CD4-positive, CD25-positive, alpha-beta regulatory T cell (primary cell): ENCODE data around the gene NKD1. TPM values are rescaled to one million over a fixed set of nuclear protein-coding genes. Genes with fewer than 3 reads are reported as not detected.
A peak's percentile ranks its signal among the peaks of the same experiment; 100 is the strongest.

Experiments
- ATAC-seq, 2 donors: fragments of 150-1000 bp; cut with Tn5 transposase; one replicate each; pipeline ENCODE4 v1.10.0; 2021; ENCODE audit warnings: low read depth in 2 of 2, moderate number of reproducible peaks in 2 of 2, moderate library complexity in 1 of 2
- DNase-seq, 3 donors: peaks; one replicate each; pipeline versions ENCODE4 v3.0.0 to v3.0.0-alpha.2; 2012 to 2022; ENCODE audit warnings: mixed read lengths in 1 of 3
- H3K27ac ChIP-seq: one replicate; pipeline ENCODE4 v1.7.0; 2013; ENCODE audit warnings: mild to moderate bottlenecking, low read length; ENCODE audit not compliant: insufficient read depth, poor library complexity, severe bottlenecking
- H3K27me3 ChIP-seq: one replicate; pipeline ENCODE4 v1.7.0; 2013; ENCODE audit warnings: low read length; ENCODE audit not compliant: control insufficient read depth, insufficient read depth
- H3K36me3 ChIP-seq: one replicate; pipeline ENCODE4 v1.7.0; 2013; ENCODE audit warnings: mild to moderate bottlenecking, low read length, moderate library complexity; ENCODE audit not compliant: control insufficient read depth, insufficient read depth
- H3K4me1 ChIP-seq: 2 replicates; pipeline ENCODE4 v1.7.0; 2013; ENCODE audit warnings: mild to moderate bottlenecking, low read length; ENCODE audit not compliant: insufficient read depth, control insufficient read depth, poor library complexity, severe bottlenecking
- H3K4me3 ChIP-seq: one replicate; pipeline ENCODE4 v1.7.0; 2013; ENCODE audit warnings: low read depth, mild to moderate bottlenecking, low read length, moderate library complexity
- H3K9me3 ChIP-seq, 2 experiments: 1 replicate in 1 of 2; 2 replicates in 1 of 2; pipeline ENCODE4 v1.7.0; 2013; ENCODE audit warnings: low read length in 2 of 2, mild to moderate bottlenecking in 1 of 2, moderate library complexity in 1 of 2; ENCODE audit not compliant: control insufficient read depth in 2 of 2
- H3K27ac Mint-ChIP-seq, 3 donors: one replicate each; pipeline ENCODE4 v1.8.0; 2020 to 2022; ENCODE audit warnings: mild to moderate bottlenecking in 3 of 3, mixed read lengths in 3 of 3, moderate library complexity in 2 of 3
- H3K27me3 Mint-ChIP-seq: one replicate; pipeline ENCODE4 v1.8.0; 2022; ENCODE audit warnings: mild to moderate bottlenecking, mixed read lengths
- H3K36me3 Mint-ChIP-seq: one replicate; pipeline ENCODE4 v1.8.0; 2020; ENCODE audit warnings: mixed read lengths
- H3K4me1 Mint-ChIP-seq, 4 donors: one replicate each; pipeline ENCODE4 v1.8.0; 2020 to 2022; ENCODE audit warnings: mixed read lengths in 4 of 4, mild to moderate bottlenecking in 1 of 4
- H3K4me3 Mint-ChIP-seq, 4 donors: one replicate each; pipeline ENCODE4 v1.8.0; 2020 to 2022; ENCODE audit warnings: mild to moderate bottlenecking in 4 of 4, mixed read lengths in 4 of 4, moderate library complexity in 3 of 4
- H3K9me3 Mint-ChIP-seq, 7 donors: one replicate each; pipeline ENCODE4 v1.8.0; 2020 to 2022; ENCODE audit warnings: mixed read lengths in 7 of 7, mild to moderate bottlenecking in 3 of 7, moderate library complexity in 2 of 7
- polyA plus RNA-seq, 4 donors: library from polyadenylated mRNA; unstranded; fragments of 300-500 nt; fragmentation: Illumina TruSeq; gene quantifications; one replicate each; pipeline ENCODE4 v1.2.3, GENCODE V29; 2021
- total RNA-seq: library from RNA; stranded (reverse); gene quantifications from one replicate; pipeline ENCODE4 v1.2.3, GENCODE V29; 2022

NKD1 gene
- total and polyA plus RNA-seq, 5 donors from 2014 or later = 0.10 to 2.4 (median 0.65) TPM; not detected in 1

- peak overlapping the region; percentile 79 to 93 (median 85) for H3K4me3 Mint-ChIP-seq
- no peak overlapping the region for H3K27ac ChIP-seq
- peaks cover 56% of the 10 kb centered on the region for H3K4me1 ChIP-seq
- H3K4me3 ChIP-seq = peak overlapping the region; percentile 80
- no peak for DNase-seq
- no peaks in the 10 kb centered on the region for H3K9me3 ChIP-seq
- no peaks in the 10 kb centered on the region for H3K27me3 Mint-ChIP-seq
- peaks cover 6 to 66% (median 45%) of the 10 kb centered on the region in 4 donors for H3K4me1 Mint-ChIP-seq
- ATAC-seq = no peak
- H3K27ac Mint-ChIP-seq = peak overlapping the region; percentile 59 to 97 (median 87)
- H3K27me3 ChIP-seq = no peaks in the 10 kb centered on the region
- H3K36me3 ChIP-seq = no peaks in the 10 kb centered on the region
- H3K9me3 Mint-ChIP-seq = peaks cover 0 to 1% (median 0%) of the 10 kb centered on the region in 7 donors
- no peaks in the 10 kb centered on the region for H3K36me3 Mint-ChIP-seq
These were observed 146.0 kb downstream of the NKD1 start for GRCh38 chr16:50694206-50694605.

- Mint-ChIP-seq H3K4me1 (peaks cover 6 to 74% (median 52%) of the 10 kb centered on the region in 4 donors), H3K4me3 (peak overlapping the region; percentile 59 to 85 (median 82)), H3K9me3 (peaks cover 0 to 1% (median 0%) of the 10 kb centered on the region in 7 donors), H3K36me3 (no peaks in the 10 kb centered on the region), H3K27ac (peak overlapping the region; percentile 87 to 97 (median 91)), H3K27me3 (no peaks in the 10 kb centered on the region)
- no peaks in the 10 kb centered on the region for H3K36me3 ChIP-seq
- H3K4me1 ChIP-seq = peaks cover 67% of the 10 kb centered on the region
- ATAC-seq = no peak
- H3K27ac ChIP-seq = peak overlapping the region; percentile 86
- no peak for DNase-seq
- peak overlapping the region; percentile 80 for H3K4me3 ChIP-seq
- H3K9me3 ChIP-seq = no peaks in the 10 kb centered on the region
- no peaks in the 10 kb centered on the region for H3K27me3 ChIP-seq
These were observed 147.1 kb downstream of the NKD1 start for GRCh38 chr16:50695017-50696000.

- peak overlapping the region; percentile 83 to 98 (median 97) for H3K27ac Mint-ChIP-seq
- no peak for DNase-seq
- Histone ChIP-seq H3K27ac (peak overlapping the region; percentile 86), H3K36me3 (no peaks in the 10 kb centered on the region), H3K27me3 (no peaks in the 10 kb centered on the region), H3K4me3 (peak overlapping the region; percentile 55), H3K4me1 (peaks cover 69% of the 10 kb centered on the region), H3K9me3 (no peaks in the 10 kb centered on the region)
- H3K9me3 Mint-ChIP-seq = peaks cover 0 to 1% (median 0%) of the 10 kb centered on the region in 7 donors
- H3K27me3 Mint-ChIP-seq = no peaks in the 10 kb centered on the region
- ATAC-seq = no peak
- H3K36me3 Mint-ChIP-seq = no peaks in the 10 kb centered on the region
- peak overlapping the region; percentile 2 to 85 (median 60) for H3K4me3 Mint-ChIP-seq
- peaks cover 6 to 75% (median 57%) of the 10 kb centered on the region in 4 donors for H3K4me1 Mint-ChIP-seq
These were observed 147.9 kb downstream of the NKD1 start for GRCh38 chr16:50696126-50696525.

GRCh38 chr16:50696575-50697420 is 148.6 kb downstream of the NKD1 start:
- Mint-ChIP-seq H3K27ac (peak overlapping the region; percentile 83 to 98 (median 97)), H3K4me3 (peak overlapping the region; percentile 13 to 85 (median 70)), H3K4me1 (peaks cover 6 to 74% (median 62%) of the 10 kb centered on the region in 4 donors), H3K36me3 (no peaks in the 10 kb centered on the region), H3K27me3 (no peaks in the 10 kb centered on the region), H3K9me3 (peaks cover 0 to 4% (median 0%) of the 10 kb centered on the region in 7 donors)
- DNase-seq = peak; percentile 48 to 64 (median 50)
- H3K4me1 ChIP-seq = peaks cover 69% of the 10 kb centered on the region
- peak overlapping the region; percentile 55 for H3K4me3 ChIP-seq
- H3K27ac ChIP-seq = peak overlapping the region; percentile 86
- H3K27me3 ChIP-seq = no peaks in the 10 kb centered on the region
- peak; percentile 42 to 48 for ATAC-seq
- no peaks in the 10 kb centered on the region for H3K36me3 ChIP-seq
- H3K9me3 ChIP-seq = no peaks in the 10 kb centered on the region

- peak overlapping the region; percentile 86 for H3K27ac ChIP-seq
- peak overlapping the region; percentile 81 to 91 (median 88) for H3K4me3 Mint-ChIP-seq
- no peaks in the 10 kb centered on the region for H3K36me3 Mint-ChIP-seq
- DNase-seq (no peak), ATAC-seq (no peak)
- peaks cover 69% of the 10 kb centered on the region for H3K4me1 ChIP-seq
- H3K36me3 ChIP-seq = no peaks in the 10 kb centered on the region
- peak overlapping the region; percentile 83 for H3K4me3 ChIP-seq
- no peaks in the 10 kb centered on the region for H3K9me3 ChIP-seq
- peak overlapping the region; percentile 97 to 98 (median 97) for H3K27ac Mint-ChIP-seq
- peaks cover 0 to 4% (median 0%) of the 10 kb centered on the region in 7 donors for H3K9me3 Mint-ChIP-seq
- H3K27me3 Mint-ChIP-seq = no peaks in the 10 kb centered on the region
- H3K27me3 ChIP-seq = no peaks in the 10 kb centered on the region
- peaks cover 6 to 74% (median 61%) of the 10 kb centered on the region in 4 donors for H3K4me1 Mint-ChIP-seq
These were observed 149.2 kb downstream of the NKD1 start for GRCh38 chr16:50697421-50697715.

GRCh38 chr16:50697881-50698767 is 149.9 kb downstream of the NKD1 start:
- no peaks in the 10 kb centered on the region for H3K36me3 Mint-ChIP-seq
- H3K9me3 ChIP-seq = no peaks in the 10 kb centered on the region
- no peaks in the 10 kb centered on the region for H3K36me3 ChIP-seq
- H3K9me3 Mint-ChIP-seq = peaks cover 0 to 4% (median 0%) of the 10 kb centered on the region in 7 donors
- H3K4me1 ChIP-seq = peaks cover 72% of the 10 kb centered on the region
- peak overlapping the region; percentile 86 for H3K27ac ChIP-seq
- peak; percentile 42 to 43 for ATAC-seq
- no peaks in the 10 kb centered on the region for H3K27me3 Mint-ChIP-seq
- H3K4me3 ChIP-seq = peak overlapping the region; percentile 83
- no peaks in the 10 kb centered on the region for H3K27me3 ChIP-seq
- H3K4me3 Mint-ChIP-seq = peak overlapping the region; percentile 81 to 91 (median 88)
- H3K27ac Mint-ChIP-seq = peak overlapping the region; percentile 97 to 98 (median 97)
- H3K4me1 Mint-ChIP-seq = peaks cover 11 to 76% (median 65%) of the 10 kb centered on the region in 4 donors
- peak in 2 of 3 donors; percentile 46 to 63 for DNase-seq
